ENCODE data around the gene MAP1B.
A peak's percentile ranks its signal among the peaks of the same experiment; 100 is the strongest.
"Not testable (repeated sequence)": the region's sequence is repeated elsewhere in the genome, so short reads cannot be mapped to it uniquely, and the experiment has no call there.

The MAP1B gene

GRCh38 chr5:72167257-72167656 lies 60.0 kb downstream of the MAP1B start:
- Histone ChIP-seq H3K9ac (ENCODE audit: low read length in 5 of 5) (no peak overlapping the region), H3K27ac (ENCODE audit: low read depth, low read length) (no peak overlapping the region), H3K36me3 (ENCODE audit: control insufficient read depth in 5 of 5, insufficient read depth in 5 of 5, low read length in 5 of 5) (no peaks in the 10 kb centered on the region), H3K27me3 (ENCODE audit: control insufficient read depth in 5 of 5, insufficient read depth in 4 of 5, low read length in 5 of 5) (no peaks in the 10 kb centered on the region), H3K4me3 (ENCODE audit: low read depth in 1 of 5, low read length in 5 of 5) (peak overlapping the region in 3 of 5 donors; percentile 46 to 76 (median 49)), H3K9me3 (ENCODE audit: control insufficient read depth in 5 of 5, low read length in 5 of 5) (no peaks in the 10 kb centered on the region), H3K4me1 (ENCODE audit: control insufficient read depth in 5 of 5, insufficient read depth in 5 of 5, low read length in 5 of 5) (peaks cover 7 to 31% (median 26%) of the 10 kb centered on the region in 5 donors)

- Histone ChIP-seq H3K9me3 (ENCODE audit: control insufficient read depth in 5 of 5, low read length in 5 of 5) (no peaks in the 10 kb centered on the region), H3K4me3 (ENCODE audit: low read depth in 1 of 5, low read length in 5 of 5) (no peak overlapping the region), H3K9ac (ENCODE audit: low read length in 5 of 5) (peak overlapping the region in 2 of 5 donors; percentile 13 to 15), H3K36me3 (ENCODE audit: control insufficient read depth in 5 of 5, insufficient read depth in 5 of 5, low read length in 5 of 5) (no peaks in the 10 kb centered on the region), H3K27me3 (ENCODE audit: control insufficient read depth in 5 of 5, insufficient read depth in 4 of 5, low read length in 5 of 5) (no peaks in the 10 kb centered on the region), H3K4me1 (ENCODE audit: control insufficient read depth in 5 of 5, insufficient read depth in 5 of 5, low read length in 5 of 5) (peaks cover 7 to 31% (median 26%) of the 10 kb centered on the region in 5 donors), H3K27ac (ENCODE audit: low read depth, low read length) (no peak overlapping the region)
These were observed 60.5 kb downstream of the MAP1B start for GRCh38 chr5:72167804-72168203.

GRCh38 chr5:72170101-72170500 lies 62.8 kb downstream of the MAP1B start:
- Histone ChIP-seq H3K27ac (ENCODE audit: low read depth, low read length) (no peak overlapping the region), H3K36me3 (ENCODE audit: control insufficient read depth in 5 of 5, insufficient read depth in 5 of 5, low read length in 5 of 5) (no peaks in the 10 kb centered on the region), H3K9me3 (ENCODE audit: control insufficient read depth in 5 of 5, low read length in 5 of 5) (no peaks in the 10 kb centered on the region), H3K4me3 (ENCODE audit: low read depth in 1 of 5, low read length in 5 of 5) (no peak overlapping the region), H3K27me3 (ENCODE audit: control insufficient read depth in 5 of 5, insufficient read depth in 4 of 5, low read length in 5 of 5) (no peaks in the 10 kb centered on the region), H3K9ac (ENCODE audit: low read length in 5 of 5) (no peak overlapping the region), H3K4me1 (ENCODE audit: control insufficient read depth in 5 of 5, insufficient read depth in 5 of 5, low read length in 5 of 5) (peaks cover 7 to 31% (median 28%) of the 10 kb centered on the region in 5 donors)

- not testable (repeated sequence) for H3K27me3 ChIP-seq (ENCODE audit: control insufficient read depth in 5 of 5, insufficient read depth in 4 of 5, low read length in 5 of 5); H3K36me3 ChIP-seq (ENCODE audit: control insufficient read depth in 5 of 5, insufficient read depth in 5 of 5, low read length in 5 of 5); H3K4me3 ChIP-seq (ENCODE audit: low read depth in 1 of 5, low read length in 5 of 5); H3K9ac ChIP-seq (ENCODE audit: low read length in 5 of 5); H3K9me3 ChIP-seq (ENCODE audit: control insufficient read depth in 5 of 5, low read length in 5 of 5); H3K27ac ChIP-seq (ENCODE audit: low read depth, low read length)
- H3K4me1 ChIP-seq (ENCODE audit: control insufficient read depth in 5 of 5, insufficient read depth in 5 of 5, low read length in 5 of 5) = peaks cover 2 to 30% (median 23%) of the 10 kb centered on the region in 5 donors
These were observed 63.9 kb downstream of the MAP1B start for GRCh38 chr5:72171181-72171580.

GRCh38 chr5:72171667-72172066 lies 64.4 kb downstream of the MAP1B start:
- H3K27me3 ChIP-seq (ENCODE audit: control insufficient read depth in 5 of 5, insufficient read depth in 4 of 5, low read length in 5 of 5) = no peaks in the 10 kb centered on the region
- no peak overlapping the region for H3K9ac ChIP-seq (ENCODE audit: low read length in 5 of 5)
- peaks cover 0 to 25% (median 18%) of the 10 kb centered on the region in 5 donors for H3K4me1 ChIP-seq (ENCODE audit: control insufficient read depth in 5 of 5, insufficient read depth in 5 of 5, low read length in 5 of 5)
- no peak overlapping the region for H3K27ac ChIP-seq (ENCODE audit: low read depth, low read length)
- H3K4me3 ChIP-seq (ENCODE audit: low read depth in 1 of 5, low read length in 5 of 5) = no peak overlapping the region
- no peaks in the 10 kb centered on the region for H3K9me3 ChIP-seq (ENCODE audit: control insufficient read depth in 5 of 5, low read length in 5 of 5)
- H3K36me3 ChIP-seq (ENCODE audit: control insufficient read depth in 5 of 5, insufficient read depth in 5 of 5, low read length in 5 of 5) = no peaks in the 10 kb centered on the region

GRCh38 chr5:72172786-72173185 lies 65.5 kb downstream of the MAP1B start:
- Histone ChIP-seq H3K27me3 (ENCODE audit: control insufficient read depth in 5 of 5, insufficient read depth in 4 of 5, low read length in 5 of 5) (no peaks in the 10 kb centered on the region), H3K27ac (ENCODE audit: low read depth, low read length) (no peak overlapping the region), H3K4me3 (ENCODE audit: low read depth in 1 of 5, low read length in 5 of 5) (no peak overlapping the region), H3K4me1 (ENCODE audit: control insufficient read depth in 5 of 5, insufficient read depth in 5 of 5, low read length in 5 of 5) (peaks cover 0 to 14% (median 8%) of the 10 kb centered on the region in 5 donors), H3K36me3 (ENCODE audit: control insufficient read depth in 5 of 5, insufficient read depth in 5 of 5, low read length in 5 of 5) (no peaks in the 10 kb centered on the region), H3K9ac (ENCODE audit: low read length in 5 of 5) (no peak overlapping the region), H3K9me3 (ENCODE audit: control insufficient read depth in 5 of 5, low read length in 5 of 5) (no peaks in the 10 kb centered on the region)

- Histone ChIP-seq H3K9ac (ENCODE audit: low read length in 5 of 5) (no peak overlapping the region), H3K9me3 (ENCODE audit: control insufficient read depth in 5 of 5, low read length in 5 of 5) (no peaks in the 10 kb centered on the region), H3K4me1 (ENCODE audit: control insufficient read depth in 5 of 5, insufficient read depth in 5 of 5, low read length in 5 of 5) (peaks cover 0 to 20% (median 13%) of the 10 kb centered on the region in 5 donors), H3K27me3 (ENCODE audit: control insufficient read depth in 5 of 5, insufficient read depth in 4 of 5, low read length in 5 of 5) (no peaks in the 10 kb centered on the region), H3K4me3 (ENCODE audit: low read depth in 1 of 5, low read length in 5 of 5) (no peak overlapping the region), H3K36me3 (ENCODE audit: control insufficient read depth in 5 of 5, insufficient read depth in 5 of 5, low read length in 5 of 5) (no peaks in the 10 kb centered on the region), H3K27ac (ENCODE audit: low read depth, low read length) (no peak overlapping the region)
These were observed 70.3 kb downstream of the MAP1B start for GRCh38 chr5:72177538-72177937.

GRCh38 chr5:72179028-72179815 lies 71.9 kb downstream of the MAP1B start:
- Histone ChIP-seq H3K27me3 (ENCODE audit: control insufficient read depth in 5 of 5, insufficient read depth in 4 of 5, low read length in 5 of 5) (no peaks in the 10 kb centered on the region), H3K4me3 (ENCODE audit: low read depth in 1 of 5, low read length in 5 of 5) (peak overlapping the region in 3 of 5 donors; percentile 19 to 54 (median 31)), H3K9me3 (ENCODE audit: control insufficient read depth in 5 of 5, low read length in 5 of 5) (no peaks in the 10 kb centered on the region), H3K4me1 (ENCODE audit: control insufficient read depth in 5 of 5, insufficient read depth in 5 of 5, low read length in 5 of 5) (peaks cover 0 to 20% (median 13%) of the 10 kb centered on the region in 5 donors), H3K9ac (ENCODE audit: low read length in 5 of 5) (peak overlapping the region in 1 of 5 donors; percentile 38), H3K36me3 (ENCODE audit: control insufficient read depth in 5 of 5, insufficient read depth in 5 of 5, low read length in 5 of 5) (peaks cover 0 to 6% (median 5%) of the 10 kb centered on the region in 5 donors), H3K27ac (ENCODE audit: low read depth, low read length) (no peak overlapping the region)

GRCh38 chr5:72179816-72180440 lies 72.7 kb downstream of the MAP1B start:
- no peaks in the 10 kb centered on the region for H3K9me3 ChIP-seq (ENCODE audit: control insufficient read depth in 5 of 5, low read length in 5 of 5)
- H3K4me1 ChIP-seq (ENCODE audit: control insufficient read depth in 5 of 5, insufficient read depth in 5 of 5, low read length in 5 of 5) = peaks cover 0 to 20% (median 13%) of the 10 kb centered on the region in 5 donors
- peak overlapping the region in 3 of 5 donors; percentile 10 to 54 (median 31) for H3K4me3 ChIP-seq (ENCODE audit: low read depth in 1 of 5, low read length in 5 of 5)
- no peak overlapping the region for H3K27ac ChIP-seq (ENCODE audit: low read depth, low read length)
- no peak overlapping the region for H3K9ac ChIP-seq (ENCODE audit: low read length in 5 of 5)
- peaks cover 0 to 10% (median 6%) of the 10 kb centered on the region in 5 donors for H3K36me3 ChIP-seq (ENCODE audit: control insufficient read depth in 5 of 5, insufficient read depth in 5 of 5, low read length in 5 of 5)
- no peaks in the 10 kb centered on the region for H3K27me3 ChIP-seq (ENCODE audit: control insufficient read depth in 5 of 5, insufficient read depth in 4 of 5, low read length in 5 of 5)

GRCh38 chr5:72180925-72181324 lies 73.7 kb downstream of the MAP1B start:
- Histone ChIP-seq H3K4me1 (ENCODE audit: control insufficient read depth in 5 of 5, insufficient read depth in 5 of 5, low read length in 5 of 5) (peaks cover 0 to 17% (median 16%) of the 10 kb centered on the region in 5 donors), H3K9me3 (ENCODE audit: control insufficient read depth in 5 of 5, low read length in 5 of 5) (no peaks in the 10 kb centered on the region), H3K9ac (ENCODE audit: low read length in 5 of 5) (no peak overlapping the region), H3K27ac (ENCODE audit: low read depth, low read length) (no peak overlapping the region), H3K4me3 (ENCODE audit: low read depth in 1 of 5, low read length in 5 of 5) (no peak overlapping the region), H3K36me3 (ENCODE audit: control insufficient read depth in 5 of 5, insufficient read depth in 5 of 5, low read length in 5 of 5) (peaks cover 0 to 12% (median 6%) of the 10 kb centered on the region in 5 donors), H3K27me3 (ENCODE audit: control insufficient read depth in 5 of 5, insufficient read depth in 4 of 5, low read length in 5 of 5) (no peaks in the 10 kb centered on the region)
